HepG2 (cell line): ENCODE results near the gene TIMM10. TPM values are rescaled to one million over a fixed set of nuclear protein-coding genes. Genes with fewer than 3 reads are reported as not detected.

ENCODE experiments used
- AKNA ChIP-seq: sonication (generic); formaldehyde crosslinking; IDR thresholded peaks from 2 replicates; pipeline ENCODE4 v1.4.0; 2020; ENCODE audit warnings: missing genetic modification reagents, borderline replicate concordance
- ARID2 ChIP-seq: sonication (generic); formaldehyde crosslinking; IDR thresholded peaks from 2 replicates; pipeline ENCODE4 v1.8.1; 2022; ENCODE audit warnings: mild to moderate bottlenecking, missing genetic modification reagents, borderline replicate concordance
- BCL6 ChIP-seq: IDR thresholded peaks from 2 replicates; pipeline ENCODE4 v1.6.1; 2016; ENCODE audit warnings: missing genetic modification reagents, missing compliant biosample characterization
- FOXA3 ChIP-seq: IDR thresholded peaks from 2 replicates; pipeline ENCODE4 v1.6.1; 2016; ENCODE audit warnings: missing genetic modification reagents, missing compliant biosample characterization
- HNRNPLL ChIP-seq: fragments of 200-400 bp; formaldehyde crosslinking; IDR thresholded peaks from 2 replicates; pipeline ENCODE4 v1.6.1; 2017; ENCODE audit warnings: mild to moderate bottlenecking, low read depth, low read length; ENCODE audit not compliant: poor library complexity, severe bottlenecking
- KDM3A ChIP-seq: IDR thresholded peaks from 2 replicates; pipeline ENCODE4 v1.6.1; 2018; ENCODE audit warnings: low read depth, missing compliant biosample characterization
- LBX2 ChIP-seq: sonication (generic); formaldehyde crosslinking; IDR thresholded peaks from 2 replicates; pipeline ENCODE4 v1.5.0; 2020; ENCODE audit warnings: missing genetic modification reagents, mild to moderate bottlenecking, borderline replicate concordance
- MAFK ChIP-seq, 2 experiments: IDR thresholded peaks in 1 of 2; conservative IDR thresholded peaks in 1 of 2; 2 replicates each; pipeline ENCODE4 v1.6.1; 2011; ENCODE audit warnings: improper control_type of control experiment in 2 of 2, low read length in 2 of 2
- RARA ChIP-seq: IDR thresholded peaks from 2 replicates; pipeline ENCODE4 v1.6.1; 2016; ENCODE audit warnings: missing genetic modification reagents, missing compliant biosample characterization
- SETDB1 ChIP-seq: sonication (generic); formaldehyde crosslinking; IDR thresholded peaks from 2 replicates; pipeline ENCODE4 v1.5.1; 2020; ENCODE audit warnings: missing genetic modification reagents, mild to moderate bottlenecking, borderline replicate concordance
- SP4 ChIP-seq: sonication (generic); formaldehyde crosslinking; IDR thresholded peaks from 2 replicates; pipeline ENCODE4 v1.8.1; 2023; ENCODE audit warnings: mild to moderate bottlenecking, missing genetic modification reagents
- TARDBP ChIP-seq: sonication (generic); formaldehyde crosslinking; IDR thresholded peaks from 2 replicates; pipeline ENCODE4 v1.8.0; 2022; ENCODE audit warnings: mild to moderate bottlenecking, missing genetic modification reagents
- ZFY ChIP-seq: sonication (generic); formaldehyde crosslinking; IDR thresholded peaks from 2 replicates; pipeline ENCODE4 v1.4.0; 2020; ENCODE audit warnings: missing genetic modification reagents
- ZHX2 ChIP-seq, 2 experiments: sonication (generic) in 1 of 2; formaldehyde crosslinking in 1 of 2; IDR thresholded peaks; 2 replicates each; pipeline versions ENCODE4 v1.6.1 to v1.9.0; 2014 to 2022; ENCODE audit warnings: antibody characterized with exemption in 1 of 2, borderline replicate concordance in 1 of 2, inconsistent platforms in 1 of 2, low read depth in 1 of 2, missing genetic modification reagents in 1 of 2
- ZNF207 ChIP-seq: fragments of 450-650 bp; IDR thresholded peaks from 2 replicates; pipeline ENCODE4 v1.6.1; 2016; ENCODE audit warnings: antibody characterized with exemption, borderline replicate concordance
- ZNF263 ChIP-seq: sonication (generic); formaldehyde crosslinking; IDR thresholded peaks from 2 replicates; pipeline ENCODE4 v1.4.0; 2020; ENCODE audit warnings: missing genetic modification reagents
- ZNF577 ChIP-seq: sonication (generic); formaldehyde crosslinking; IDR thresholded peaks from 2 replicates; pipeline ENCODE4 v1.4.0; 2020; ENCODE audit warnings: mild to moderate bottlenecking, low read depth, missing genetic modification reagents, borderline replicate concordance
- ZNF644 ChIP-seq: IDR thresholded peaks from 2 replicates; pipeline ENCODE4 v1.6.1; 2016; ENCODE audit warnings: low read depth
- ZNF670 ChIP-seq: sonication (generic); formaldehyde crosslinking; IDR thresholded peaks from 2 replicates; pipeline ENCODE4 v1.8.0; 2022; ENCODE audit warnings: mild to moderate bottlenecking, missing genetic modification reagents, borderline replicate concordance
- ZNF7 ChIP-seq: IDR thresholded peaks from 2 replicates; pipeline ENCODE4 v1.6.1; 2016; ENCODE audit warnings: missing biosample characterization, missing genetic modification reagents
- polyA plus RNA-seq, 8 experiments: library from polyadenylated mRNA; depleted of rRNA in 3 of 8; stranded (reverse) in 7 of 8; unstranded in 1 of 8; fragments of >200 nt; fragmentation: Illumina TruSeq in 4 of 8; extraction: Trizol in 4 of 8; gene quantifications; 2 replicates each; pipeline versions ENCODE4 v1.2.1 to v1.2.3, GENCODE V29; 2011 to 2016; ENCODE audit warnings: low read depth in 4 of 8, missing spikeins in 1 of 8, mixed read lengths in 1 of 8; ENCODE audit not compliant: insufficient read depth in 1 of 8
- total RNA-seq, 5 experiments: library from RNA; depleted of rRNA; stranded (reverse); fragments of >200 nt; fragmentation: Illumina TruSeq; extraction: Trizol; gene quantifications; 2 replicates each; pipeline ENCODE4 v1.2.3, GENCODE V29; 2016; ENCODE audit warnings: low read depth in 1 of 5

TIMM10 gene
- total and polyA plus RNA-seq, 2 of the 13 experiments (the other 11 are each of a cell fraction or from before 2014, with no cell fraction given): 67.8 to 82.2 TPM

DNA sequence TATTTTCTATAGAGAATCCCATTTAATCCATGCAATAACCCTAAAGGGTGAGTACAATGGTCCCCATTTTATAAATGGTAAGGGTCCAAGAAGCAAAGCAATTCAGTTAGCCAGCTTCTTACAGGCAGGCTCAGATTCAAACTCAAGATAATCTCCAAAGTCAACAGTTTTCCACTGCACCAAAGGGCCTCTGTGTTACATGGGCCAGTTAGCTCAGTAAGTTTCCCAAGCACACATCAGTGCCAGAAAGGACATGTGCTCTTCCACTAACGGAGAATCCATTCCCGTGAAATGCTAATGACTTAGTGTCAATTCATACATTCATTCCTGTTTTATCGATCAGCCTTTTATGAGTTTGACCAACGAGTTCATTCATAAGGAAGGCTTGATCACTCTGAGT is 26.0 kb downstream of the TIMM10 start (continued):
- no peak for TF ChIP-seq AKNA (CRISPR knock-in tag)
- no peak for TF ChIP-seq ZHX2 (IDR thresholded peaks at IDR 0.05; ENCODE audit: low read depth)
- no peak for TF ChIP-seq ZHX2 (CRISPR knock-in tag; IDR thresholded peaks at IDR 0.05; ENCODE audit: borderline replicate concordance)
- TF ChIP-seq LBX2 (CRISPR knock-in tag): no peak
- TF ChIP-seq TARDBP (CRISPR knock-in tag): no peak
- no peak for TF ChIP-seq ZNF7 (CRISPR knock-in tag)
- TF ChIP-seq ARID2 (CRISPR knock-in tag): no peak
- 0 out of 4 replicates have a peak, but pooled peaks of 1 of the 2 experiments have one; percentile 0 for TF ChIP-seq MAFK (conservative IDR thresholded peaks at IDR 0.05 in 1 of 2, IDR thresholded peaks at IDR 0.05 in 1 of 2; ENCODE audit: low read length in 2 of 2)
- no peak for TF ChIP-seq SP4
- no peak for TF ChIP-seq SETDB1 (CRISPR knock-in tag)
- no peak for TF ChIP-seq KDM3A (CRISPR knock-in tag)
- TF ChIP-seq ZNF207: no peak
- 0 out of 2 replicates have a peak, but pooled peaks have one; percentile 34 for TF ChIP-seq ZFY
- no peak for TF ChIP-seq BCL6 (CRISPR knock-in tag)
- peak; percentile 21; the same call in 1 of the 2 replicates for TF ChIP-seq FOXA3
- TF ChIP-seq RARA (CRISPR knock-in tag): no peak
- no peak for TF ChIP-seq HNRNPLL
- TF ChIP-seq ZNF263 (CRISPR knock-in tag): no peak
- no peak for TF ChIP-seq ZNF670 (CRISPR knock-in tag)
- peak; percentile 67; the same call in 1 of the 2 replicates for TF ChIP-seq ZNF644 (CRISPR knock-in tag)
- no peak for TF ChIP-seq ZNF577 (CRISPR knock-in tag)
